GM19043 (cell line): ENCODE results near the gene LMNTD1.
"Not testable (repeated sequence)": the region's sequence is repeated elsewhere in the genome, so short reads cannot be mapped to it uniquely, and the experiment has no call there.

Source experiments
- ATAC-seq: cut with Tn5 transposase; IDR thresholded peaks from one replicate; pipeline ENCODE4 v1.9.1; 2021; ENCODE audit warnings: low read depth; ENCODE audit not compliant: unreplicated experiment

Gene LMNTD1

GRCh38 chr12:25495331-25496097 lies 57.6 kb downstream of the LMNTD1 start:
- no peak for ATAC-seq

- no peak for ATAC-seq
Measured at GRCh38 chr12:25494926-25495325, 58.2 kb downstream of the LMNTD1 start.

- no peak for ATAC-seq
Measured at GRCh38 chr12:25493682-25494081, 59.4 kb downstream of the LMNTD1 start.

GRCh38 chr12:25491396-25492325 lies 61.4 kb downstream of the LMNTD1 start:
- no peak for ATAC-seq

GRCh38 chr12:25488956-25489870 lies 63.9 kb downstream of the LMNTD1 start:
- ATAC-seq, result not testable (repeated sequence)

- ATAC-seq, result no peak
Measured at GRCh38 chr12:25482625-25483024, 70.5 kb downstream of the LMNTD1 start.

- ATAC-seq, result no peak
Measured at GRCh38 chr12:25480145-25480544, 72.9 kb downstream of the LMNTD1 start.

GRCh38 chr12:25477217-25477616 lies 75.9 kb downstream of the LMNTD1 start:
- ATAC-seq, result no peak

- no peak for ATAC-seq
Measured at GRCh38 chr12:25472453-25472852, 80.6 kb downstream of the LMNTD1 start.

- no peak for ATAC-seq
Measured at GRCh38 chr12:25469861-25470260, 83.2 kb downstream of the LMNTD1 start.

GRCh38 chr12:25469368-25469767 lies 83.7 kb downstream of the LMNTD1 start:
- no peak for ATAC-seq

GRCh38 chr12:25463521-25463920 lies 89.6 kb downstream of the LMNTD1 start:
- no peak for ATAC-seq

- ATAC-seq, result no peak
Measured at GRCh38 chr12:25463005-25463404, 90.1 kb downstream of the LMNTD1 start.

- peak; percentile 90 for ATAC-seq
Measured at GRCh38 chr12:25459541-25459951, 93.5 kb downstream of the LMNTD1 start.

- ATAC-seq, result no peak
Measured at GRCh38 chr12:25458047-25458552, 95.0 kb downstream of the LMNTD1 start.

GRCh38 chr12:25456474-25456873 lies 96.6 kb downstream of the LMNTD1 start:
- ATAC-seq, result no peak

GRCh38 chr12:25455696-25456095 lies 97.4 kb downstream of the LMNTD1 start:
- no peak for ATAC-seq

GRCh38 chr12:25449007-25449406 lies 104.1 kb downstream of the LMNTD1 start:
- ATAC-seq, result no peak

GRCh38 chr12:25447046-25447445 lies 106.0 kb downstream of the LMNTD1 start:
- ATAC-seq, result no peak

GRCh38 chr12:25438638-25439037 lies 114.4 kb downstream of the LMNTD1 start:
- ATAC-seq, result no peak
